SK-N-SH (cell line): ENCODE data around the gene MRFAP1L1. TPM values are rescaled to one million over a fixed set of nuclear protein-coding genes. Genes with fewer than 3 reads are reported as not detected.

ENCODE experiments used
- CTCF ChIA-PET: fragments of 300-600, 350-600 bp; formaldehyde crosslinking; extraction: SDS; loops from one replicate; lab custom pipeline; 2021; lab: Yijun Ruan, JAX
- POLR2A ChIA-PET: fragments of 350-600 bp; sonication (Branson Sonifier 250); formaldehyde crosslinking; extraction: SDS; loops from one replicate; lab custom pipeline; 2020; ENCODE audit warnings: antibody characterized with exemption, inconsistent platforms; lab: Yijun Ruan, JAX
- DNase-seq: peaks from one replicate; pipeline ENCODE4 v3.0.0; 2012
- H2AFZ ChIP-seq: fragments of 200-600 bp; sonication (generic); 2 replicates; pipeline ENCODE4 v1.8.1; 2016; ENCODE audit warnings: antibody characterized with exemption, mild to moderate bottlenecking, low read depth
- H3F3A ChIP-seq: fragments of 200-600 bp; sonication (generic); replicated peaks from 2 replicates; pipeline ENCODE3; 2016; ENCODE audit warnings: antibody characterized with exemption, mild to moderate bottlenecking; ENCODE audit not compliant: insufficient read depth
- H3K27ac ChIP-seq, 2 experiments: fragments of 200-500 bp in 1 of 2; fragments of 200-600 bp in 1 of 2; sonication (Bioruptor generic) in 1 of 2; sonication (generic), shearing (Covaris generic) in 1 of 2; 2 replicates each; pipeline versions ENCODE4 v1.5.1 to v1.6.1; 2014 to 2016; ENCODE audit warnings: low read depth in 2 of 2, inconsistent platforms in 1 of 2, low read length in 1 of 2, mild to moderate bottlenecking in 1 of 2, mixed read lengths in 1 of 2
- H3K27me3 ChIP-seq: fragments of 200-600 bp; sonication (generic), shearing (Covaris generic); 2 replicates; pipeline ENCODE4 v1.6.1; 2016; ENCODE audit warnings: mixed run types; ENCODE audit not compliant: insufficient read depth
- H3K36me3 ChIP-seq, 2 experiments: fragments of 200-500 bp in 1 of 2; fragments of 200-600 bp in 1 of 2; sonication (Bioruptor generic) in 1 of 2; sonication (generic) in 1 of 2; replicated peaks in 1 of 2; 2 replicates each; pipeline versions ENCODE3 to v1.5.1; 2014 to 2016; ENCODE audit warnings: low read length in 1 of 2, mild to moderate bottlenecking in 1 of 2; ENCODE audit not compliant: insufficient read depth in 2 of 2, control insufficient read depth in 1 of 2
- H3K4me1 ChIP-seq, 2 experiments: fragments of 200-500 bp in 1 of 2; fragments of 200-600 bp in 1 of 2; sonication (Bioruptor generic) in 1 of 2; sonication (generic), shearing (Covaris generic) in 1 of 2; 2 replicates each; pipeline versions ENCODE4 v1.5.1 to v1.6.1; 2014 to 2016; ENCODE audit warnings: low read depth in 1 of 2, low read length in 1 of 2, mixed run types in 1 of 2; ENCODE audit not compliant: insufficient read depth in 2 of 2, control insufficient read depth in 1 of 2
- H3K4me2 ChIP-seq: fragments of 200-600 bp; sonication (generic), shearing (Covaris generic); 2 replicates; pipeline ENCODE4 v1.6.1; 2017; ENCODE audit warnings: mixed run types
- H3K4me3 ChIP-seq, 2 experiments: fragments of 200-500 bp in 1 of 2; fragments of 200-600 bp in 1 of 2; sonication (Bioruptor generic) in 1 of 2; sonication (generic), shearing (Covaris generic) in 1 of 2; 2 replicates each; pipeline versions ENCODE4 v1.5.1 to v1.8.1; 2014 to 2016; ENCODE audit warnings: low read depth in 2 of 2, inconsistent platforms in 1 of 2, low read length in 1 of 2, mild to moderate bottlenecking in 1 of 2, mixed read lengths in 1 of 2, moderate library complexity in 1 of 2
- H3K79me2 ChIP-seq: fragments of 200-600 bp; sonication (generic); 2 replicates; pipeline ENCODE4 v1.8.1; 2017; ENCODE audit warnings: mild to moderate bottlenecking; ENCODE audit not compliant: insufficient read depth
- H3K9ac ChIP-seq: fragments of 200-600 bp; sonication (generic); 2 replicates; pipeline ENCODE4 v1.6.1; 2017; ENCODE audit warnings: mixed run types
- H3K9me2 ChIP-seq: fragments of 200-600 bp; sonication (generic); 2 replicates; pipeline ENCODE4 v1.6.1; 2017; ENCODE audit warnings: mixed run types
- H3K9me3 ChIP-seq: fragments of 200-600 bp; sonication (generic); 2 replicates; pipeline ENCODE4 v1.6.1; 2017; ENCODE audit warnings: mixed run types, mild to moderate bottlenecking, moderate library complexity
- H4K20me1 ChIP-seq: fragments of 200-600 bp; sonication (generic); 2 replicates; pipeline ENCODE4 v1.6.1; 2017; ENCODE audit warnings: mild to moderate bottlenecking, mixed run types; ENCODE audit not compliant: insufficient read depth
- CTCF ChIP-seq: fragments of 200-600 bp; sonication (generic); IDR thresholded peaks from 2 replicates; pipeline ENCODE4 v1.6.1; 2017; ENCODE audit warnings: antibody characterized with exemption, mild to moderate bottlenecking, moderate library complexity
- ELF1 ChIP-seq: IDR thresholded peaks from 2 replicates; pipeline ENCODE4 v1.4.0; 2012
- EP300 ChIP-seq, 2 experiments: IDR thresholded peaks; 2 replicates each; pipeline versions ENCODE4 v1.4.0 to v1.6.1; 2012; ENCODE audit warnings: borderline replicate concordance in 1 of 2, low read depth in 1 of 2, low read length in 1 of 2
- GABPA ChIP-seq: IDR thresholded peaks from 2 replicates; pipeline ENCODE4 v1.4.0; 2012; ENCODE audit warnings: low read depth, mild to moderate bottlenecking
- IRF3 ChIP-seq: fragments of 150-350 bp; IDR thresholded peaks from 2 replicates; pipeline ENCODE4 v1.6.1; 2016; ENCODE audit warnings: mild to moderate bottlenecking, low read depth, low read length
- JUND ChIP-seq: IDR thresholded peaks from 2 replicates; pipeline ENCODE4 v1.4.0; 2012
- MXI1 ChIP-seq: IDR thresholded peaks from 2 replicates; pipeline ENCODE4 v1.6.1; 2012; ENCODE audit warnings: mild to moderate bottlenecking, low read depth, low read length, improper control_type of control experiment
- NRF1 ChIP-seq: IDR thresholded peaks from 2 replicates; pipeline ENCODE4 v1.6.1; 2012; ENCODE audit warnings: low read depth, mild to moderate bottlenecking, low read length
- PBX3 ChIP-seq: IDR thresholded peaks from 2 replicates; pipeline ENCODE4; 2012
- RAD21 ChIP-seq: IDR thresholded peaks from 2 replicates; pipeline ENCODE4 v1.6.1; 2012; ENCODE audit warnings: mild to moderate bottlenecking, low read length
- REST ChIP-seq: IDR thresholded peaks from 2 replicates; pipeline ENCODE4 v1.6.1; 2012; ENCODE audit warnings: mild to moderate bottlenecking, low read depth, low read length, moderate library complexity
- SMC3 ChIP-seq: IDR thresholded peaks from 2 replicates; pipeline ENCODE4 v1.6.1; 2012; ENCODE audit warnings: low read depth, low read length, improper control_type of control experiment
- TEAD4 ChIP-seq: IDR thresholded peaks from 2 replicates; pipeline ENCODE4 v1.4.0; 2012; ENCODE audit warnings: mild to moderate bottlenecking, borderline replicate concordance; ENCODE audit not compliant: insufficient read depth
- USF1 ChIP-seq: IDR thresholded peaks from 2 replicates; pipeline ENCODE4 v1.4.0; 2012; ENCODE audit warnings: low read depth, borderline replicate concordance
- YY1 ChIP-seq: IDR thresholded peaks from 2 replicates; pipeline ENCODE4 v1.4.0; 2012; ENCODE audit warnings: low read depth, mild to moderate bottlenecking
- ZBTB33 ChIP-seq: IDR thresholded peaks from 2 replicates; pipeline ENCODE4 v1.4.0; 2012; ENCODE audit warnings: low read depth, borderline replicate concordance
- WGBS: methylation state at CpG from one replicate; pipeline ENCODE4 v1.1.6; 2017; ENCODE audit warnings: low lambda C conversion rate; 5-methylcytosine and 5-hydroxymethylcytosine counted together
- polyA plus RNA-seq, 3 experiments: library from polyadenylated mRNA; depleted of rRNA; stranded (reverse); fragments of >200 nt; gene quantifications; 2 replicates each; pipeline ENCODE4 v1.2.3, GENCODE V29; 2012

MRFAP1L1 gene
- polyA plus RNA-seq, 1 of the 3 experiments (the other 2 are of a cell fraction): 60.3 TPM

GRCh38 chr4:6710996-6711395 lies 1.3 kb upstream of the MRFAP1L1 start:
- peaks cover 7 to 13% of the 10 kb centered on the region in 2 experiments for H3K36me3 ChIP-seq
- POLR2A ChIA-PET: no interaction called here
- CTCF ChIA-PET: interaction anchor here (1.6 kb wide), 1 partner anchor 9 kb away, joined by 4 read pairs; no protein-coding TSS in a partner anchor
- H4K20me1 ChIP-seq: no peaks in the 10 kb centered on the region; the same call in 1 of the 2 replicates
- H3F3A ChIP-seq: peaks cover 6% of the 10 kb centered on the region
- H3K9me3 ChIP-seq: no peaks in the 10 kb centered on the region
- peaks cover 13 to 24% of the 10 kb centered on the region in 2 experiments for H3K4me1 ChIP-seq
- H3K27me3 ChIP-seq: no peaks in the 10 kb centered on the region
- WGBS: 82% methylated on average over 2 of the region's 2 CpGs
- peaks cover 36% of the 10 kb centered on the region for H3K79me2 ChIP-seq
- H2AFZ ChIP-seq: no peak overlapping the region
- no peak for DNase-seq
- no peak for TF ChIP-seq RAD21
- no peak for TF ChIP-seq GABPA
- no peak for TF ChIP-seq CTCF
- TF ChIP-seq USF1: no peak
- TF ChIP-seq MXI1: no peak
- TF ChIP-seq EP300 (IDR thresholded peaks at IDR 0.05; ENCODE audit: borderline replicate concordance in 1 of 2, low read depth in 1 of 2, low read length in 1 of 2): no peak
- no peak for TF ChIP-seq REST
- TF ChIP-seq SMC3: no peak
- no peak for TF ChIP-seq PBX3
- TF ChIP-seq NRF1: no peak
- TF ChIP-seq ELF1: no peak
- no peak for TF ChIP-seq YY1
- no peak for TF ChIP-seq TEAD4
- no peak for TF ChIP-seq ZBTB33
- TF ChIP-seq IRF3: no peak
- TF ChIP-seq JUND: no peak
- no peak overlapping the region for H3K9ac ChIP-seq
- no peak overlapping the region for H3K4me3 ChIP-seq
- H3K27ac ChIP-seq: no peak overlapping the region
- no peak overlapping the region for H3K4me2 ChIP-seq
- no peaks in the 10 kb centered on the region for H3K9me2 ChIP-seq
